Panc1 (cell line): Measurements from ENCODE around the gene CELF1. TPM values are rescaled to one million over a fixed set of nuclear protein-coding genes. Genes with fewer than 3 reads are reported as not detected.

Source experiments
- ATAC-seq: fragments of 200-7000 bp; cut with Tn5 transposase; 2 replicates; pipeline ENCODE4 v1.9.1; 2020; ENCODE audit warnings: mild to moderate bottlenecking, moderate library complexity
- BruUV-seq: library from RNA; stranded (reverse); fragments of 400-500 nt; replicated peaks from 2 replicates; lab custom pipeline; 2021; lab: Mats Ljungman, UMichigan
- CTCF ChIA-PET: fragments of 300-600 bp; sonication (Branson Sonifier 250); formaldehyde crosslinking; loops from one replicate; lab custom pipeline; 2022; ENCODE audit warnings: antibody characterized with exemption; lab: Charles Lee
- POLR2A ChIA-PET: fragments of 300-600 bp; sonication (Branson Sonifier 250); formaldehyde crosslinking; loops from one replicate; lab custom pipeline; 2022; ENCODE audit warnings: antibody characterized with exemption; lab: Charles Lee
- DNase-seq: peaks from one replicate; pipeline ENCODE4 v3.0.0-alpha.2; 2010; ENCODE audit warnings: low read depth, low spot score
- H3K27ac ChIP-seq: 2 replicates; pipeline ENCODE4 v1.5.1; 2011; ENCODE audit warnings: mild to moderate bottlenecking, low read length, inconsistent platforms
- H3K27me3 ChIP-seq: fragments of 200-500 bp; sonication (Bioruptor generic); 2 replicates; pipeline ENCODE4 v1.6.0; 2014; ENCODE audit warnings: low read length, inconsistent platforms; ENCODE audit not compliant: control insufficient read depth, insufficient read depth
- H3K36me3 ChIP-seq: fragments of 200-500 bp; sonication (Bioruptor generic); 2 replicates; pipeline ENCODE4 v1.5.1; 2014; ENCODE audit warnings: inconsistent platforms, mild to moderate bottlenecking, low read length, moderate library complexity; ENCODE audit not compliant: control insufficient read depth, insufficient read depth
- H3K4me1 ChIP-seq: 2 replicates; pipeline ENCODE4 v1.5.1; 2011; ENCODE audit warnings: inconsistent platforms, mild to moderate bottlenecking, low read length, moderate library complexity; ENCODE audit not compliant: control insufficient read depth, insufficient read depth
- H3K4me3 ChIP-seq, 2 experiments: 2 replicates each; pipeline ENCODE4 v1.5.1; 2011 to 2012; ENCODE audit warnings: low read depth in 2 of 2, low read length in 2 of 2, mild to moderate bottlenecking in 2 of 2, inconsistent platforms in 1 of 2, moderate library complexity in 1 of 2
- H3K9me3 ChIP-seq: fragments of 200-500 bp; sonication (Bioruptor generic); 2 replicates; pipeline ENCODE4 v1.5.1; 2014; ENCODE audit warnings: low read depth, mild to moderate bottlenecking, inconsistent platforms, low read length, moderate library complexity; ENCODE audit not compliant: control insufficient read depth, insufficient read depth
- POLR2AphosphoS5 ChIP-seq: IDR thresholded peaks from 2 replicates; pipeline ENCODE4 v1.6.1; 2012; ENCODE audit warnings: mild to moderate bottlenecking, low read depth, low read length, moderate library complexity
- REST ChIP-seq, 2 experiments: IDR thresholded peaks; 2 replicates each; pipeline ENCODE4 v1.6.1; 2011 to 2012; ENCODE audit warnings: low read depth in 2 of 2, control low read depth in 1 of 2, low read length in 1 of 2, mild to moderate bottlenecking in 1 of 2, moderate library complexity in 1 of 2; ENCODE audit not compliant: insufficient read depth in 1 of 2
- SIN3A ChIP-seq: IDR thresholded peaks from 2 replicates; pipeline ENCODE4 v1.6.1; 2012; ENCODE audit warnings: low read depth, mild to moderate bottlenecking, low read length, moderate library complexity, borderline replicate concordance; ENCODE audit not compliant: insufficient read depth
- TCF7L2 ChIP-seq: IDR thresholded peaks from 2 replicates; pipeline ENCODE4 v1.6.1; 2011; ENCODE audit warnings: mild to moderate bottlenecking, low read depth, low read length, inconsistent platforms
- in situ Hi-C: cut with HindIII; loops from 2 replicates; pipeline ENCODE4 v1.10.0; 2016; ENCODE audit warnings: low sequenced_read_pairs, low pct_unique_long_range_greater_than_20kb
- intact Hi-C: fragments of 100-400 bp; cut with micrococcal nuclease; formaldehyde crosslinking; loops from one replicate; pipeline ENCODE4 v1.10.0; 2022; ENCODE audit not compliant: unreplicated experiment
- total RNA-seq: library from RNA; stranded (reverse); gene quantifications from one replicate; pipeline ENCODE4 v1.2.1, GENCODE V29; 2021; ENCODE audit not compliant: unreplicated experiment
- TF ChIP-seq, protein P1 (sequence below): fragments of 450-650 bp; IDR thresholded peaks from 2 replicates; pipeline ENCODE4 v1.5.1; 2017; ENCODE audit warnings: mild to moderate bottlenecking

The CELF1 gene
- total RNA-seq, 1 experiment from 2014 or later: 160 TPM

DNA sequence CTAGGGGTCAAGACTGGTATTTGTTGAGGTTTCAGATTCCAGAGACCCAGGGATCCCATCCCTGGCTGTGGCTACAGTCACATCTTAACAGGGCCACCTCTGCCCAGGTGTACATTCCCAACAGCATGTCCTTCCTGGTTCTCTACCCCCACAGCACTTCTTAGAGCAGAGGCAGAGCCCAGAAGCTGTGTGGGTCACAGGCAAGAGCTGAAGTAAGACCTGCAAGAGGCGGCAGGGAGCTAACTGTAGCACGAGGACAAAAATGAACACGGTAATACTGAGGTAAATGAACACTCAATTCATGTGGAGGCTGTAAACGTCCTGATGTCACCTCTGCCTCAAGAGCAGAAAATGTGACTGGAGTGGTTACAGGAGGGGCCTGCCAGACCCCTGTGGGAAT lies 82.3 kb downstream of the CELF1 start:
- peaks cover 24% of the 10 kb centered on the region for H3K36me3 ChIP-seq
- intact Hi-C loops (no loop called here), in situ Hi-C loops (no loop called here)
- peaks cover 46% of the 10 kb centered on the region for H3K4me1 ChIP-seq
- H3K27ac ChIP-seq: peak overlapping the region; percentile 32; the same call in 1 of the 2 replicates
- ChIA-PET CTCF (no interaction called here), POLR2A (no interaction called here)
- no peak overlapping the region for H3K4me3 ChIP-seq
- H3K27me3 ChIP-seq: no peaks in the 10 kb centered on the region
- ATAC-seq: no peak
- no TSS peak for BruUV-seq
- TF ChIP-seq SIN3A (no peak), POLR2AphosphoS5 (no peak), REST (IDR thresholded peaks at IDR 0.05; ENCODE audit: insufficient read depth in 1 of 2, low read depth in 2 of 2, low read length in 1 of 2) (no peak), TCF7L2 (no peak)
- TF ChIP-seq, protein P1, sequence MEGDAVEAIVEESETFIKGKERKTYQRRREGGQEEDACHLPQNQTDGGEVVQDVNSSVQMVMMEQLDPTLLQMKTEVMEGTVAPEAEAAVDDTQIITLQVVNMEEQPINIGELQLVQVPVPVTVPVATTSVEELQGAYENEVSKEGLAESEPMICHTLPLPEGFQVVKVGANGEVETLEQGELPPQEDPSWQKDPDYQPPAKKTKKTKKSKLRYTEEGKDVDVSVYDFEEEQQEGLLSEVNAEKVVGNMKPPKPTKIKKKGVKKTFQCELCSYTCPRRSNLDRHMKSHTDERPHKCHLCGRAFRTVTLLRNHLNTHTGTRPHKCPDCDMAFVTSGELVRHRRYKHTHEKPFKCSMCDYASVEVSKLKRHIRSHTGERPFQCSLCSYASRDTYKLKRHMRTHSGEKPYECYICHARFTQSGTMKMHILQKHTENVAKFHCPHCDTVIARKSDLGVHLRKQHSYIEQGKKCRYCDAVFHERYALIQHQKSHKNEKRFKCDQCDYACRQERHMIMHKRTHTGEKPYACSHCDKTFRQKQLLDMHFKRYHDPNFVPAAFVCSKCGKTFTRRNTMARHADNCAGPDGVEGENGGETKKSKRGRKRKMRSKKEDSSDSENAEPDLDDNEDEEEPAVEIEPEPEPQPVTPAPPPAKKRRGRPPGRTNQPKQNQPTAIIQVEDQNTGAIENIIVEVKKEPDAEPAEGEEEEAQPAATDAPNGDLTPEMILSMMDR: no peak
- no peaks in the 10 kb centered on the region for H3K9me3 ChIP-seq
- no peak for DNase-seq

DNA sequence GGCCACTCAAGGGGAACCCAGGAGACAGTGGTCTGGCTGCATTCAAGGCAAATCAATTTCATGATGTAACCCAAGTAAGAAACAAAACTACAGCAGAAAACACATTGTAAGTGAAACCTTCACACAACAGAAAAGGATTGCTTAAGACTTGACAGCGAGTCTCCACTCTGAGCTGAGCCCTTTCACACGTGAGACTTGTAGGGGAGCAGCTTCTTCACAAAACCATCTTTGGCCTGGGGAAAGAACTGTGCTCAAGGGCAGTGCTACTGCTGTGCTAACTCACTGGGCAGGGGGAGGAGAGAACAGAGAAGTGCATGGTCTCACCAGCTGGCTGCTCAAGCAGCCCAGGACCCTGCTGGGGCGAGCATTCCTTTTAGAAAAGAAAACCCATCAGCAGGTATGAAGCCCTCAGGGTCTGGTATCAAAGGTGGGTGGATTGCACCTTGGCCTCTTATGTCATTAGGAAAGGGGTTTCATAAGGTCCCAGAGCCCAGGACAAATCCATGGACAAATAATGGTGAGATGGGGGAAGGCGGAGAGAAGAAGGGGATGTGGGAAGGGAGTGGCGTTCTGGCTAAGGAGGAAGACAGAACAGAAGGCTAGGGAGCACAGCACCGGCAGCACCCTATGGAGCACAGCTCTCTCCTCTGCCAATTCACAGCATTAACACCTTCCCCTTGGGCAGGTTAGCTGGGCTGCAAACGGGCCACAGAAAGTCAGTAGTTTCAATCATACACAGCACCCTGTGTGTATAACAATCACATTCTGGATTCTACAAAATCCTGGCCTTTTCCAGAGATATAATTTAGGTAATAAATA lies 83.4 kb downstream of the CELF1 start:
- ChIA-PET CTCF (no interaction called here), POLR2A (no interaction called here)
- Histone ChIP-seq H3K4me1 (peaks cover 46% of the 10 kb centered on the region), H3K9me3 (no peaks in the 10 kb centered on the region), H3K36me3 (peaks cover 13% of the 10 kb centered on the region), H3K4me3 (no peak overlapping the region), H3K27me3 (no peaks in the 10 kb centered on the region), H3K27ac (peak overlapping the region; percentile 82; the same call in 1 of the 2 replicates)
- in situ Hi-C loops (no loop called here), intact Hi-C loops (no loop called here)
- DNase-seq: no peak
- BruUV-seq: no TSS peak
- ATAC-seq: no peak; the same call in 1 of the 2 replicates
- TF ChIP-seq POLR2AphosphoS5 (no peak), SIN3A (no peak)
